GM18951 (cell line): Measurements from ENCODE around the gene RGS19.
"Not testable (repeated sequence)": the region's sequence is repeated elsewhere in the genome, so short reads cannot be mapped to it uniquely, and the experiment has no call there.

Experiments used
- POLR2A ChIP-seq: IDR thresholded peaks from 4 replicates; pipeline ENCODE4 v1.6.1; 2011; ENCODE audit warnings: mild to moderate bottlenecking; ENCODE audit not compliant: insufficient read length, insufficient read depth; ENCODE audit errors: extremely low read depth
- in situ Hi-C: fragments of 300-500 bp; cut with MboI; formaldehyde crosslinking; loops from one replicate; pipeline ENCODE4 v1.12.0; 2022; ENCODE audit warnings: low sequenced_read_pairs, mixed read lengths, inconsistent platforms; ENCODE audit not compliant: unreplicated experiment

RGS19 gene, protein sequence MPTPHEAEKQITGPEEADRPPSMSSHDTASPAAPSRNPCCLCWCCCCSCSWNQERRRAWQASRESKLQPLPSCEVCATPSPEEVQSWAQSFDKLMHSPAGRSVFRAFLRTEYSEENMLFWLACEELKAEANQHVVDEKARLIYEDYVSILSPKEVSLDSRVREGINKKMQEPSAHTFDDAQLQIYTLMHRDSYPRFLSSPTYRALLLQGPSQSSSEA

DNA sequence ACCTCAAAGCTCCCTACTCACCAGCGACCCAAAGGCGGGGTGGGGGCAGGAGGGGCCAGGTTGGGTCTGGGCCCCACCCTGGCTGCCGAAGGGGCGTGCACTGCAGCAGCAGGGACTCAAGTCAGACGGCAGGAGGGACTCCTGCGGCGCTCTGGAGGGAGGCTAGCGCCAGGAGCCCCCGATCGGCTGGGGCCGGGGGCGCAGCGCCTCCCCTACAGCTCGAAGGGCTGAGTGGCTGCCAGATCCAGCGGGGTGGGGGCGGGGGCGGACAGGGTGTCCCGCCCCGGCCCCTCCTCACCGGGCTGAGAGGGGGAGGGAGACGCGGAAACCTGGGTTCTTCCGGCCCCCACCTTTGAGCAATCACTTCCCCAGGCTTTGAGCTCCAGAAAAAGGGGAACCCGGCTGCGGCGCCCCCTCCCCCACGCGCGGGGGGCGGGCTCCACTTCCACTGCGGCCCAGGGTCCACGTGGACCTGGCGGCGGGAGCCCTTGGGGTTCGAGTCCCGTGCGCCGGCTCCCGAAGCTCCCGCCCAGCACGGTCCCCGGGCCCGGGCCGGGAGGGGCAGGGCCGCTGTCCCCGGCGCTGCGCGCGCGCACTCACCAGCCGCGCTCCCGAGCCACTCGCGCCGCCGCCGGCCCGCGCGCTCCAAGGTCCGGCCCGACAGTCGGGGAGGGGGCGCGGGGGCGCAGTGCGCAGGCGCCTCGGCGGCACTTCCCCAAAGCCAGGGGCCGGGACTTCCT lies at the start of gene RGS19:
Gene RGS19, minus strand, starts transcription at position 246 of the 740 bp plus-strand sequence. CDS start 2,632 bp downstream, outside the sequence.
- in situ Hi-C loops: no loop called here
- TF ChIP-seq POLR2A: peak; percentile 64

DNA sequence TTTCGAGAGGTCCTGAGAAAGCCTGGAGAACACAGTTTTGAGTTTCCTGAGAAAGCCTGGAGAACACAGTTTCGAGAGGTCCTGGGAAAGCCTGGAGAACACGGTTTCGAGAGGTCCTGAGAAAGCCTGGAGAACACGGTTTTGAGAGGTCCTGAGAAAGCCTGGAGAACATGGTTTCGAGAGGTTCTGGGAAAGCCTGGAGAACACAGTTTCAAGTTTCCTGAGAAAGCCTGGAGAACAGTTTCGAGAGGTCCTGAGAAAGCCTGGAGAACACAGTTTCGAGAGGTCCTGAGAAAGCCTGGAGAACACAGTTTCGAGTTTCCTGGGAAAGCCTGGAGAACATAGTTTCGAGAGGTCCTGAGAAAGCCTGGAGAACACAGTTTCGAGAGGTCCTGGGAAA lies 44.2 kb upstream of the RGS19 start:
- in situ Hi-C loops: not testable (repeated sequence)

DNA sequence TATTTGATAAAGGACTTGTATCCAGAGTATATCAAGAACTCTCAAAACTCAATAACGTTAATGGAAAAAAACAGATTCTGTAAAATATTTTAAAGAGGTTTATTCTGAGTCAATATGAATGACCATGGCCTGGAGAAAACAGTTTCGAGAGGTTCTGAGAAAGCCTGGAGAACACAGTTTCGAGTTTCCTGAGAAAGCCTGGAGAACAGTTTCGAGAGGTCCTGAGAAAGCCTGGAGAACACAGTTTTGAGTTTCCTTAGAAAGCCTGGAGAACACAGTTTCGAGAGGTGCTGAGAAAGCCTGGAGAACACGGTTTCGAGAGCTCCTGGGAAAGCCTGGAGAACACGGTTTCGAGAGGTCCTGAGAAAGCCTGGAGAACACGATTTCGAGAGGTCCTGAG lies 43.6 kb upstream of the RGS19 start:
- in situ Hi-C loops: not testable (repeated sequence)

DNA sequence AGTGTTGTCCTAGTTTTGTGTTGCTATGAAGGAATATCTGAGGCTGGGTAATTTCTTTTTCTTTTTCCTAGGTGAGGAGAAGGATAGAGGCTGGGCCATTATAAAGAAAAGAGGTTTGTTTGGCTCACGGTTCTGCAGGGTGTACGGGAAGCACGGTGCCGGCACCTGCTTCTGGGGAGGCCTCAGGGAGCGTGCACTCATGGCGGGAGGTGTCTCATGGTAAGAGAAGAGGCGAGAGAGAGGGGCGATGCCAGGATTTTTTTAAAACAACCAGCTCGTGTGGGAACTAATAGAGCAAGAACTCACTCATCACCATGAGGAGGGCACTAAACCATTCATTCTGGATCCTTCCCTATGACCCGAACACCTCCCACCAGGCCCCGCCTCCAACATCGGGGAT lies 42.3 kb upstream of the RGS19 start:
- in situ Hi-C loops: no loop called here
- TF ChIP-seq POLR2A: no peak

DNA sequence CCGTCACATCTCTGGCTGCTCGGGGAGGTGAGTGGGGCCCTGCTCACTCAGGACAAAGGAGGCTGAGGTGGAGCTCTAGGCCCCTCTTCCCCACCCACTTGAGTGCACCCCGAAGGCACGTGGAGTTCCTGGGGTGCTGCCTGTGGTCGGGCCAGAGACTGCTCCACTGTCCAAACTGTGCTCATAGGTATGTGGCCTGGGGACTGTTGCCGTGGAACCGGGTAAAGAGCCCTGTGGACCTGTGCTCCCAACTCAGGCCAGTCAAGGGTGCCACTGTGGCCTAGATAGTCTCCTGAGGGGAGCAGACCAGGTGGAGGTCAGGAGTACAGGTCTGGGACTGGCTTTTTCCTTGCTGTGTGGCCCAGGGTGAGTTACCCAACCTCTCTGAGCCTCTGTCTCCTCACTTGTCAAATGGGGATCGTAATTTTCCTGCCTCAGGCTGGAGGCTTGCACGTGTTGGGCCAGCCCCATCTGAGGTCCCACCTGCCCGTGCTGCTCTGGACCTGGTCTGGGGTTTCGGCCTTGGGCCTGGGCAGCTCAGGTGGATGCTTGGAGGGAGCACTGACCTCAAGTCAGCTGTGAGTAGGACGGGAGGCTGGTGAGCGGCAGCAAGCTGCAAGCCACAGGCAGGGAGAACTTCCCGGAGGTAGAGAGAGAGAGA lies 40.5 kb upstream of the RGS19 start:
- in situ Hi-C loops: no loop called here

DNA sequence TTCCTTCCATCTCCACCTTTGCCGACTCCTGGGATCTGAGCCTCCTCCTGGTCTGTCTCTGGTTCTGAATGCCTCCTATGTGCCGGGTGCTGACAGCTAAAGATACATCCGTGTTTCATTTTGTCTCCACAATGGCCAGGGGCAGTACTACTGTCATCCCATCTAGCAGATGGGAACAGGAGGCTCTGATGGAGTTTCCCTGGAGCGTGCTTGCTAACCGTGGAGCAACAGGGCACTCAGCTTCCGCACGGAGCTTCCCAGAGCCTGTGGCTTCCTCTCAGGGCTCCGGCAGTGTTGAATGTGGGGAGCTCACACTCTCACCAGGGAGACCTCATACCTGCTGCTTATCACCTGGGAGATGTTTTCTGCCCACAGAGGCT lies 40.0 kb upstream of the RGS19 start:
- in situ Hi-C loops: no loop called here
- TF ChIP-seq POLR2A: no peak

More for the DNA sequence above, 40.5 kb upstream of the RGS19 start:
- no peak for TF ChIP-seq POLR2A

DNA sequence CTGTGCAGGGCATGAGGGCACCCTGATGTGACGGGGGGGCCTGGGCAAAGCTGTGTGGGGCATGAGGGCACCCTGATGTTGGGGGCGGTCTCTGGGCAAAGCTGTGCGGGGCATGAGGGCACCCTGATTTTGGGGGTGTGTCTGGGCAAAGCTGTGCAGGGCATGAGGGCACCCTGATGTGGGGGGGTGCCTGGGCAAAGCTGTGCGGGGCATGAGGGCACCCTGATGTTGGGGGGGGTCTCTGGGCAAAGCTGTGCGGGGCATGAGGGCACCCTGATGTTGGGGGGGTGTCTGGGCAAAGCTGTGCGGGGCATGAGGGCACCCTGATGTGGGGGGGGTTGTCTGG lies 38.1 kb upstream of the RGS19 start:
- in situ Hi-C loops: not testable (repeated sequence)

DNA sequence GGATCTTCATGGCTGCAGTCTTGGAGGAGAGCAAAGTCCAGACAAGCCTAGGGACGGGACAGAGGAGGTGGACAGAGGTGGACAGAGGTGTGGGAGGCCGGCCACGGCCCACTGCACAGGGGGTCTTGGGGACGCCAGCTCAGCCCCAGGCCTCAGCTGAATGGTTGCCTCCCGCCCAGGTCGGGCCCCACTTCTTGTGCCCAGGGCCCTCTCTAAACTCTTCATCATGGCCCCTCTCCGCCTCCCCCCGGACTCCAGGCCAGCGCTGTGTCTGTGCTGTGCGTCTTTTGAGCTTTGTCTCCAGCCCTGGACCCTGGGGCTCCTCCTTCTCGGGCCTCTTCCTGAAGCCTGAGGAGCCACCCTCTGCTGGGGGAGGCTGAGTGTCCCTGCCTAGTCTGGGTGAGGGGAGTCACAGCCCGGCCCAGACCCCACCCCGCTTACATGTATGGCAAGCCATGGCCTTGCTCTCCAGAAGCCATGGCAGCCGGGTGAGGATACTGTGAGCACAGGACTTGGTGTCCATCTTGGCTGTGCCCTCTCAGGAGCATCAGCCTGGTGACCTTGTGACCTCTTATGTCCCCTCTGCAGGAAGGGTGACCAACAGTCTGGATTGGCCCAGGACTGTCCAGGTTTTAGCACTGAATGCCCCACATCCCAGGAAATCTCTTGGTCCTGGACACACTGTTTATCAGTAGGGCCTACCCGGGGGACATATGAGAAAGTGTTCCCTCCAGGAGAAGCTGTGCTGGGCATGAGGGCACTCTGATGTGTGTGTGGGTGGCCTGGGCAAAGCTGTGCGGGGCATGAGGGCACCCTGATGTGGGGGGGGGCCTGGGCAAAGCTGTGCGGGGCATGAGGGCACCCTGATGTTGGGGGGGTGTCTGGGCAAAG lies 37.5 kb upstream of the RGS19 start:
- TF ChIP-seq POLR2A: no peak
- in situ Hi-C loops: no loop called here

DNA sequence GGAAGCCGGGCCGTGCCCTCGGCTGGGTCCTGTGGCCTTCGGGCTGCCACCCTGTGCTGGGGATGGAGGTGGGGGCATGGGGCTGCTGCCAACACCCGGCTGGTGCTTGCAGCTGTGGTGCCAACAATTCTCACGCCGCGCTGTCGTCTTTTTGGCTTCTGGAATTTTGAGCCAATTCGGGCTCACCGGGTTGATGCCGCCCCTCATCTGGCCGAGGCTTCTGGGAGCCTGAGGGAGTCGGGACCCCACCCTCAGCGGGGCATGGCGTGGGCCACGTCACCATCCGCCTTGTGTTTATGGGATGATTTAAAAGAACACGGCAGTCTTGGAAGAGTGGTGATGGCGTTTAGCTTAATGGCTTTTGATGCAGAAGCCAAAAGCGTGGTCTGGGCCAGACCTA lies 36.7 kb upstream of the RGS19 start:
- TF ChIP-seq POLR2A: no peak
- in situ Hi-C loops: no loop called here

DNA sequence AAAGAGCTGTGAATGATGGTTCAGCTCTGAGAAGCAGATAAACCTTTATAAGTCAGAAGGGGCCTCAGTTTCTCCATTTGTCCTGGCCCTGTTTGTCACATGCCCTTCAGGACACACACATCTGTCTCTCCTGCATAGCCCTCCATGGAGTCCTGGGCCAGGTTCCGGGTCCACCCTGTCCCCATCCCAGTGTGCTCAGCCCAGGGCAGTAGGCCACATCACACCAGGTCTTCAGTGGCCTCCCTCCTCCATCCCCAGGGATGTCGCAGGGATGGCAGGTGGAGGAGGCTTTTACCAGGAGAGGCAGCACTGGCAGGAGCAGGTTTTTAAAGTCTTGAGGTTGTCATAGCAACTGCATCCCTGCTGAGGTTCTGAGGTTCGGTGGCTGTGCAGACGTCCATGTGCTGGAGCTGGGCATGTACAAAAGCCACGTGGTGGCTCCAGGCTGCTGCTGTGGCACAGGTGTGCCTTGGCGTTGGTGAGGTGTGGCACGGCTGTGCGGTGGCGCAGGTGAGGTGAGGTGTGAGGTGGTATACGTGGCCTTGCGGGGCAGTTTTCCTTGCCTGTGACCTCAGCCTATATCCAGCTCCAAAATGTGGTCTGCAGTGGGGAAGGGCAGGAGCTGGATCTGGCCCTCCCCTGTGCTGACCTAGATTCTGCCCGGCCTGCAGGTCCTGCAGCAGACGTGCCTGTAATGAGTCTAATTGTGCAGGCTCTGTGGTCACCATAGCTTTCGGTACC lies 36.0 kb upstream of the RGS19 start:
- no peak for TF ChIP-seq POLR2A
- in situ Hi-C loops: no loop called here

DNA sequence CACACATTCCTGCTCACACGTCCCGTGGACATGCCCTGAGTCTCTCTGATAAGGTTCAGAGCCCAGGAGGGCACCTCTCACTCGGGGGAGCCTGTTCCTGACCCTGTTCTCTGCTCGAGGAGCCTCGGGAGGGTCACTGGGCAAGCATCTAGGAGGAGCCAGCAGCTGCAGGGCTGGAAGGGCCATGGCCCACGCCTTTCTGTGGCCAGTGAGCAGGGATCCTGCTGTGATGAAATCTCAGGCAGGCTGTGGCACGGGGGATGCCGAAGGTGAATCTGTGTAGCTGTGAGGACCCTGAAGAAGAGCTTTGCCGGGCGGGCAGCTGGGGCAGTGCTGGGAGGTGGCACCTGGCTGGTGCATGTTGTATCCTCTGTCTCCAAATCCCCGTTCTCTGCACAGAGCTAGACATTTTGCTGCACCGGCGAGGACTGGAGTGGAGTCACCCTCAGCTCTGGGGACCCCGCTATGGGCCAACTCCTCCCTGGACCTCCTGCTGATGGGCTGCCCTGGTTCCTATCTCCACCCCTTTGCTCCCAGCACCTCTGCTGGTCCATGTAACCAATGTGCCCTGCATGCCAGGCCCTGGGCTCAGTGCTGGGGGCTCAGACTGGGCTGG lies 35.1 kb upstream of the RGS19 start:
- no peak for TF ChIP-seq POLR2A
- in situ Hi-C loops: no loop called here

DNA sequence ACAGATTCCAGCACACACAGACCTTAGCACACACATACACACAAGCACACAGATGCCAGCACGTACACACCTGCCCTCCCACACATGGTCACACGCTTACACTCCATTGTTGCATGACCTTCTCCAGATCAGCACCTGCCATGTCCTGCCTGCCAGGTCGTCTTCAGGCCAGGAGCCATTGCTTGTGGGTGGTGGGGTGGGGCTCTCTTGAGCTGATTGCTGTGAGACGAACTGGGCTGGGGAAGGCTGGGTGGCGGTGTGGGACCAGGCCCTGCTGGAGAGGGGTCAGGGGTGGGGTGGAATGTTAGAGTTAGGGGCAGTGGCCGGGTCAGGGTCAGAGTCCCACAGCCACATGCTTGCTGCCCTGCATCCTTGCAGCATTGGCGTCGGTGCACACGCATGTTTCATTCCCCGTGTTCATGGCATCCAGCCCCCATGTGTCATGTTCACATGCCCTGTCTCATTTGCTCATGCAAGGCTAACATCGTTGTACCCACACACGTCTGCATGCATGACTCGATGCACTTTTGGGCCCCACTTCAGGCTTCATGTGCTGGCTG lies 34.6 kb upstream of the RGS19 start:
- TF ChIP-seq POLR2A: no peak
- in situ Hi-C loops: no loop called here
